HG02973 (cell line): ENCODE measurements around the gene LIPG.

Experiments used
- ATAC-seq: cut with Tn5 transposase; IDR thresholded peaks from one replicate; pipeline ENCODE4 v1.9.1; 2021; ENCODE audit warnings: moderate library complexity; ENCODE audit not compliant: unreplicated experiment

LIPG gene

DNA sequence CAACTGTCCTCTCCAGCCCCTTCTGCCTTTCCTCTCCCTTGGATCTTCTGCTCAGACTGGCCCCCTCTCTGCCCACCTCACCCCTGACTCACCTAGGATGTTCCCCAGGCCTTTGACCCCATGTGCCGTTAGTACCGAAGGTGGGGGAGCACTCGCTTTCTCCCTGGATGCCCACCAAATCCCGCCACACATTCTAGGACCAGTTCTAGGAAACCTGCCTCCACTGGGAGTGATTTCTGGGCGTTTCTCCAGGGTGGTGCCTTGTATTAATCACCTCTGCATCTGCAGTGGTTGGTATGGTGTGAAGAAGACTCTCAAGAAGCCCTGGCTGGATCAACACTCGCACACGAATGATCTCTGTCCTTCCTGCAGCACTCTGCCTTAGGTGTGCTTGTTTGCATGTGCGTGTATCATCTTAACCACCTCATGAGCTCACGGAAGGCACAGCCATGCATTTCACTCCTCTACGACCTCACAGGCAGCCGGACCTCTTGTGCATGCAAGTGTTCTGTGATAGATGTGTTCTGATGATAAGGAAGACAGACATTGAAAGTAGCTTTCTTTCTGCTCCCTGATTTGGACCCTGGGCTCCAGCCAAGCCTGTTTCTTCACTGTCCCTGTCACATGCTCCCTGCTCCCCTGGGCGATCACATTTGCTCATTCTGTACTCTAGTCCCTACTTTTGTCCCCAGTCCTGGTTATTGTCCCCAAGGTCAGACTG lies 69.4 kb downstream of the LIPG start:
- ATAC-seq, result no peak

- no peak for ATAC-seq
Measured at GRCh38 chr18:49632588-49632987, 70.7 kb downstream of the LIPG start.

DNA sequence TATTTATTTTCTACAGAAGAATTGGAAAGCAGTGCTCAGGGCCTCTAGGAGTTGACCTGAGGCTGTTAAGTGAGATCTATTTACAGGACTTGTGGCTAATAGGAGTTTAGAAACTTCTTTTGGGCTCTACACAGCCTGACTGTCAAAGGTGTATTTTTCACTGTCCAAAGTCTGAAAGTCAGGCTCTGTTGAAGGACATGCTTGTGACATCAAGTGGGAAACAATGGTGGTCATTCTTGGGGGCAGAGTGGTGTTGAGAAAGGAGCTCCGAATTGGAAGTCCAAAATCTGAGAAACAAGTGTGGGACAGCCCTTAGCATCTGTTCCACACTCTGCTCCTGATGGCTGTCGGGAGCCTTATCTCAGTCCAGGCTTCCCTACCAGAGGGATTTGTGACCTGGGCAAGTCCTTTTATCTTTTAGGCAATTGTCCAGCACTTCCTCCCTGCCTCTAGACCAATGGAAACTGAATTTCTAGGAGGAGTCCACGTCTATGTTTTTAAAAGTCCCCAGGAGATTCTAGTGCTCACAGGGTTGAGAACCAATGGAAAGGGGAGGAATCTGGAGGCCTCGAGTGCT lies 76.4 kb downstream of the LIPG start:
- no peak for ATAC-seq

DNA sequence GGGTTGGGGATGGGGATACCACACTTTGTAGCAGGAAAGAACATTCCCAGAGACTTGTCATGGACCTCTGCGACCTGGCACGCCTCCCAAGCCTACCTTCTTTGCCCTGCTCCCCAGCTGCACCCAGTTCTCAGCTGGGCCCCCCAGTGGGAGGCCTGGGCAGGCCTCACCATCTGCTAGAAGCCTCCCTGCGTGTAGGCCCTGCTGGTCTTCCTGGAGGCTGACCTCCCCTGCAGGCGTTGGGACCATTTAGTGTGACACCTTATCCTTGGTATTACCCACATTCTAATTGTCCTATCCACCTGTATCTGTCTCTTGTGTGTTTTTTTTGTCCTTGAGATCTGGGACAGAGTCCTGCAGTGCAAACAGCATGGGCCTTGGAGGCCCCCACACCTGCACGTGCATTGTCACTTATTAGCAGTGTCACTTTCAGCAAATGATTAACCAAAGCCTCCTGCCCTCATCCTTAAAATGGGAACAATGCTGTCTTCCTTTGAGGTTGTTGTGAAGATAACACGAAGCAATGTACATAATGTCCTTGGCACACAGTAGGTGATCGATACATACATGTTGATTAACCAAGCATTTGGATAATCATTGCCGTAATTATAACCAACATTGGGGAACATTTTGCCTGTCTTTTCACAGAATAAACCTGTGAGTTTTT lies 77.2 kb downstream of the LIPG start:
- no peak for ATAC-seq

- ATAC-seq, result no peak
Measured at GRCh38 chr18:49639643-49640391, 78.0 kb downstream of the LIPG start.

DNA sequence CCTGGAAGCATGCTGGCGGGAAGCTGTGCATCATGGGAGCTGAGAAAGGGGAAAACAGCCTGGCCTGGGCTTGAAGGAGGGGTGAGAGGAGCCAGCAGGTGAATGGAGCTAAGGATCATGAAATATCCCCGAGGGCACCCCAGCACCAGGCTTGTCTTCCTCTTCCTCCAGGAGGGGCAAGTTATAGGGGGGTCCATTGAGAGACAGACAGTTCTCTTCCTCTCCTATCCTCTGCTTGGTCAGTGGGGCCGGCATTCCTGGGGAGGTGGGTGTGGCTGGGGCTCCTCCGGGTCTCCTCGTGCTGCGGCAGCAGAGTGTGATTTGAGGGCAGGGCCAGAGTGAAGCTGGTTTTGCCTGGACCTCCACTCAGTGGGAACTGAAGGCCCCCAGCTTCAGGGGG lies 78.9 kb downstream of the LIPG start:
- no peak for ATAC-seq

- ATAC-seq, result no peak
Measured at GRCh38 chr18:49645196-49645595, 83.3 kb downstream of the LIPG start.

- no peak for ATAC-seq
Measured at GRCh38 chr18:49645841-49646351, 84.0 kb downstream of the LIPG start.

GRCh38 chr18:49646873-49647272 lies 85.0 kb downstream of the LIPG start:
- ATAC-seq, result no peak

- ATAC-seq, result no peak
Measured at GRCh38 chr18:49647496-49648168, 85.8 kb downstream of the LIPG start.

- no peak for ATAC-seq
Measured at GRCh38 chr18:49648326-49648725, 86.5 kb downstream of the LIPG start.
